PFSK-1 (cell line): ENCODE data around the gene SUCNR1.

Source experiments
- FOXP2 ChIP-seq: optimal IDR thresholded peaks from 2 replicates; pipeline ENCODE3; 2011; ENCODE audit warnings: borderline replicate concordance, control low read depth, inconsistent platforms; ENCODE audit not compliant: insufficient read depth; ENCODE audit errors: extremely low read length, extremely low read depth
- POLR2AphosphoS5 ChIP-seq: IDR thresholded peaks from 2 replicates; pipeline ENCODE4 v1.6.1; 2012; ENCODE audit warnings: low read depth, mild to moderate bottlenecking, control low read depth, low read length, moderate library complexity
- SIN3A ChIP-seq: IDR thresholded peaks from 2 replicates; pipeline ENCODE4 v1.6.1; 2012; ENCODE audit warnings: mild to moderate bottlenecking, low read length, moderate library complexity, borderline replicate concordance; ENCODE audit not compliant: insufficient read depth
- TAF1 ChIP-seq: IDR thresholded peaks from 2 replicates; pipeline ENCODE4 v1.6.1; 2012; ENCODE audit warnings: low read length, control low read depth, borderline replicate concordance; ENCODE audit not compliant: insufficient read depth
- TF ChIP-seq, protein P1 (sequence below), 2 experiments: IDR thresholded peaks; 2 replicates each; pipeline versions ENCODE4 v1.6.1 to v1.8.0; 2011 to 2012; ENCODE audit warnings: low read depth in 2 of 2, low read length in 2 of 2, control low read depth in 1 of 2, inconsistent platforms in 1 of 2, mild to moderate bottlenecking in 1 of 2, moderate library complexity in 1 of 2; ENCODE audit not compliant: insufficient read depth in 1 of 2

DNA sequence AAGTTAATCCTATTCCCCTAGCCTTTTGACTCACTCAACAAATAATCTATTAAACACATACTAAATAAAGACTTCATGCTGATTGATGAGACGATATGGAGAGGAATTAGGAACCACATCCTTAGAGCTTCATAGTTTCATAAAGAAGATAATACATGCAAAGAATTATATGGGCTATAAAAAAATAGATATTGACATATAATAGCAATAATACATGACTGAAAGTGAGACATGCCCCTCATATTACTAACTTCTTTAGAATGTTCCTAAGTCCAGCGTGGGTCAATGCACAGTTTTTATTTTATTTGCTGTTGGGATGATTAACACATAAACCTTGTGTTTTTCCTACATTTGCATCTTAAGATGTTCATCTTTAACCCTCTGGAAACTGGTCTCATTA is 32.2 kb downstream of the SUCNR1 start:
- TF ChIP-seq, protein P1, sequence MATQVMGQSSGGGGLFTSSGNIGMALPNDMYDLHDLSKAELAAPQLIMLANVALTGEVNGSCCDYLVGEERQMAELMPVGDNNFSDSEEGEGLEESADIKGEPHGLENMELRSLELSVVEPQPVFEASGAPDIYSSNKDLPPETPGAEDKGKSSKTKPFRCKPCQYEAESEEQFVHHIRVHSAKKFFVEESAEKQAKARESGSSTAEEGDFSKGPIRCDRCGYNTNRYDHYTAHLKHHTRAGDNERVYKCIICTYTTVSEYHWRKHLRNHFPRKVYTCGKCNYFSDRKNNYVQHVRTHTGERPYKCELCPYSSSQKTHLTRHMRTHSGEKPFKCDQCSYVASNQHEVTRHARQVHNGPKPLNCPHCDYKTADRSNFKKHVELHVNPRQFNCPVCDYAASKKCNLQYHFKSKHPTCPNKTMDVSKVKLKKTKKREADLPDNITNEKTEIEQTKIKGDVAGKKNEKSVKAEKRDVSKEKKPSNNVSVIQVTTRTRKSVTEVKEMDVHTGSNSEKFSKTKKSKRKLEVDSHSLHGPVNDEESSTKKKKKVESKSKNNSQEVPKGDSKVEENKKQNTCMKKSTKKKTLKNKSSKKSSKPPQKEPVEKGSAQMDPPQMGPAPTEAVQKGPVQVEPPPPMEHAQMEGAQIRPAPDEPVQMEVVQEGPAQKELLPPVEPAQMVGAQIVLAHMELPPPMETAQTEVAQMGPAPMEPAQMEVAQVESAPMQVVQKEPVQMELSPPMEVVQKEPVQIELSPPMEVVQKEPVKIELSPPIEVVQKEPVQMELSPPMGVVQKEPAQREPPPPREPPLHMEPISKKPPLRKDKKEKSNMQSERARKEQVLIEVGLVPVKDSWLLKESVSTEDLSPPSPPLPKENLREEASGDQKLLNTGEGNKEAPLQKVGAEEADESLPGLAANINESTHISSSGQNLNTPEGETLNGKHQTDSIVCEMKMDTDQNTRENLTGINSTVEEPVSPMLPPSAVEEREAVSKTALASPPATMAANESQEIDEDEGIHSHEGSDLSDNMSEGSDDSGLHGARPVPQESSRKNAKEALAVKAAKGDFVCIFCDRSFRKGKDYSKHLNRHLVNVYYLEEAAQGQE (IDR thresholded peaks at IDR 0.05; ENCODE audit: insufficient read depth in 1 of 2, low read depth in 2 of 2, low read length in 2 of 2) = no peak
- TF ChIP-seq POLR2AphosphoS5 = no peak
- TF ChIP-seq TAF1 = no peak
- TF ChIP-seq SIN3A = no peak
- no peak for TF ChIP-seq FOXP2
